Upper lobe of right lung (tissue), 1 donor: ENCODE measurements around the gene STAT1. TPM values are rescaled to one million over a fixed set of nuclear protein-coding genes. Genes with fewer than 3 reads are reported as not detected.

ENCODE experiments used
- ATAC-seq: fragments of 200-7000 bp; cut with Tn5 transposase; one replicate; pipeline ENCODE4 v1.9.1; 2020; ENCODE audit warnings: mild to moderate bottlenecking, moderate library complexity
- DNase-seq: peaks from one replicate; pipeline ENCODE4 v3.0.0-alpha.2; 2020
- H3K27ac ChIP-seq: fragments of 200-600 bp; one replicate; pipeline ENCODE4 v1.8.0; 2022
- H3K27me3 ChIP-seq: fragments of 200-600 bp; one replicate; pipeline ENCODE4 v1.8.0; 2022; ENCODE audit warnings: mild to moderate bottlenecking
- H3K36me3 ChIP-seq: fragments of 200-600 bp; one replicate; pipeline ENCODE4 v1.8.0; 2022
- H3K4me1 ChIP-seq: fragments of 200-600 bp; one replicate; pipeline ENCODE4 v1.8.0; 2022
- H3K4me3 ChIP-seq: fragments of 200-600 bp; one replicate; pipeline ENCODE4 v1.8.0; 2022; ENCODE audit warnings: mild to moderate bottlenecking
- H3K9me3 ChIP-seq: fragments of 200-600 bp; one replicate; pipeline ENCODE4 v1.8.0; 2022
- intact Hi-C: fragments of 100-400 bp; cut with DNase I; formaldehyde crosslinking; loops from one replicate; pipeline ENCODE4 v1.11.0; 2022
- total RNA-seq: library from RNA; stranded (reverse); fragmentation: NEBNext Ultra II Directional; extraction: Animal tissue kit (Norgen Biotek cat#: 25700); gene quantifications from one replicate; pipeline ENCODE4 v1.2.1, GENCODE V29; 2021
- TF ChIP-seq, protein P1 (sequence below): fragments of 200-600 bp; IDR thresholded peaks from one replicate; pipeline ENCODE4 v1.8.0; 2022; ENCODE audit warnings: antibody characterized with exemption
- donor health status: DM: no; HTN: yes; CAD: no; lungs with severe emphysema.

Gene STAT1
- total RNA-seq, 1 donor from 2014 or later = 98.6 TPM

DNA sequence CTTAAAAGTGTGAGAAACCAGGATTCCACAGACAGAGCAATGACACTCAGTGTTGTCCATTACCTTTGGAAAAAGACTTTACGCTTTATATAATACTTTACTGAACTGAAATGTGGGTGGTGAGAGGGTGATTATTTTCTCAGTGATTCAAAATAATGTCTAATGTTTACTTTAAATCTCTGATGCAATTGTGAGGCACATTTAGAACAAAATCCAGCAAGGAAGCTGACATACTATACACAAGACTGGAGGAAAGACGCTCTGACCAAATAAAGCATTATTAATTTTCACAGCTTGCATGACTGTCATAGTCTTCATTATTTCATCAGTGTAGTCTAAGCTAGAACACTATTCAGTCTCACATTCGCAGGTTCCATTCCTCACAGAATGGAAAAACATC lies 34.1 kb upstream of the STAT1 start:
- H3K36me3 ChIP-seq = no peaks in the 10 kb centered on the region
- ATAC-seq (no peak), DNase-seq (no peak)
- H3K4me1 ChIP-seq = peaks cover 12% of the 10 kb centered on the region
- intact Hi-C loops = no loop called here
- H3K27me3 ChIP-seq = no peaks in the 10 kb centered on the region
- no peaks in the 10 kb centered on the region for H3K9me3 ChIP-seq
- TF ChIP-seq, protein P1, sequence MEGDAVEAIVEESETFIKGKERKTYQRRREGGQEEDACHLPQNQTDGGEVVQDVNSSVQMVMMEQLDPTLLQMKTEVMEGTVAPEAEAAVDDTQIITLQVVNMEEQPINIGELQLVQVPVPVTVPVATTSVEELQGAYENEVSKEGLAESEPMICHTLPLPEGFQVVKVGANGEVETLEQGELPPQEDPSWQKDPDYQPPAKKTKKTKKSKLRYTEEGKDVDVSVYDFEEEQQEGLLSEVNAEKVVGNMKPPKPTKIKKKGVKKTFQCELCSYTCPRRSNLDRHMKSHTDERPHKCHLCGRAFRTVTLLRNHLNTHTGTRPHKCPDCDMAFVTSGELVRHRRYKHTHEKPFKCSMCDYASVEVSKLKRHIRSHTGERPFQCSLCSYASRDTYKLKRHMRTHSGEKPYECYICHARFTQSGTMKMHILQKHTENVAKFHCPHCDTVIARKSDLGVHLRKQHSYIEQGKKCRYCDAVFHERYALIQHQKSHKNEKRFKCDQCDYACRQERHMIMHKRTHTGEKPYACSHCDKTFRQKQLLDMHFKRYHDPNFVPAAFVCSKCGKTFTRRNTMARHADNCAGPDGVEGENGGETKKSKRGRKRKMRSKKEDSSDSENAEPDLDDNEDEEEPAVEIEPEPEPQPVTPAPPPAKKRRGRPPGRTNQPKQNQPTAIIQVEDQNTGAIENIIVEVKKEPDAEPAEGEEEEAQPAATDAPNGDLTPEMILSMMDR = no peak
- H3K4me3 ChIP-seq = no peak overlapping the region
- H3K27ac ChIP-seq = no peak overlapping the region

- no peak for DNase-seq
- Histone ChIP-seq H3K9me3 (no peaks in the 10 kb centered on the region), H3K4me1 (no peaks in the 10 kb centered on the region), H3K36me3 (no peaks in the 10 kb centered on the region), H3K27ac (no peak overlapping the region), H3K27me3 (no peaks in the 10 kb centered on the region), H3K4me3 (no peak overlapping the region)
- TF ChIP-seq, protein P1 = no peak
- no peak for ATAC-seq
- intact Hi-C loops = no loop called here
Observed at GRCh38 chr2:191045141-191045540, 31.2 kb upstream of the STAT1 start.

DNA sequence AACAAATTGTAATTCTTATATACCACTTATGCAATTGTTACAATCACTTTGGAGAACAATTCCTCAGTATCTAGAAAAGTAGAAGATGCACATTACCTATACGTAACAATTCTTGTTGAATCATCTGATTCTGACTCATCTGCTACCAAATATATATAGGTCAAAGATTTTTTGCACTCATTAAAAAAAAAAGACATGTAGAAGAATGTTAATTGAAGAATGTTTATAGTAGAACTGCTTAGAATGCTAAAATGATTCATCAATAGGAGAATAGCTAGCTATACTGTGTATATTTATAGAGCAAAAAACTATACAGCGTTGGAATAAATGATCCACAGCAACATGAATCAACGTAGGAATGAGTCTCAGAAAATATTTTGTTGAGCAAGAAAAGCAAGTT lies 29.5 kb upstream of the STAT1 start:
- intact Hi-C loops = no loop called here
- Histone ChIP-seq H3K9me3 (no peaks in the 10 kb centered on the region), H3K4me3 (no peak overlapping the region), H3K27ac (no peak overlapping the region), H3K36me3 (no peaks in the 10 kb centered on the region), H3K27me3 (no peaks in the 10 kb centered on the region), H3K4me1 (no peaks in the 10 kb centered on the region)
- ATAC-seq (no peak), DNase-seq (no peak)
- TF ChIP-seq, protein P1 = no peak

GRCh38 chr2:191041418-191042161 lies 27.6 kb upstream of the STAT1 start:
- Histone ChIP-seq H3K4me3 (no peak overlapping the region), H3K4me1 (peaks cover 5% of the 10 kb centered on the region), H3K27ac (peak overlapping the region; percentile 26), H3K27me3 (no peaks in the 10 kb centered on the region), H3K9me3 (no peaks in the 10 kb centered on the region), H3K36me3 (no peaks in the 10 kb centered on the region)
- DNase-seq (peak; percentile 73), ATAC-seq (peak; percentile 99)
- TF ChIP-seq, protein P1 = no peak
- intact Hi-C loops = no loop called here

GRCh38 chr2:191039616-191040015 lies 25.6 kb upstream of the STAT1 start:
- TF ChIP-seq, protein P1 = no peak
- peaks cover 5% of the 10 kb centered on the region for H3K4me1 ChIP-seq
- no peaks in the 10 kb centered on the region for H3K27me3 ChIP-seq
- H3K36me3 ChIP-seq = no peaks in the 10 kb centered on the region
- no peak for ATAC-seq
- no peak for DNase-seq
- H3K9me3 ChIP-seq = no peaks in the 10 kb centered on the region
- H3K27ac ChIP-seq = no peak overlapping the region
- intact Hi-C loops = no loop called here
- H3K4me3 ChIP-seq = no peak overlapping the region
